ENCODE results near the gene AOC3. TPM values are rescaled to one million over a fixed set of nuclear protein-coding genes. Genes with fewer than 3 reads are reported as not detected.

AOC3 gene
- total and polyA plus RNA-seq, 2 donors (not counting 3 experiments of a cell fraction or from before 2014, with no cell fraction given) = 0.11 to 0.27 TPM

DNA sequence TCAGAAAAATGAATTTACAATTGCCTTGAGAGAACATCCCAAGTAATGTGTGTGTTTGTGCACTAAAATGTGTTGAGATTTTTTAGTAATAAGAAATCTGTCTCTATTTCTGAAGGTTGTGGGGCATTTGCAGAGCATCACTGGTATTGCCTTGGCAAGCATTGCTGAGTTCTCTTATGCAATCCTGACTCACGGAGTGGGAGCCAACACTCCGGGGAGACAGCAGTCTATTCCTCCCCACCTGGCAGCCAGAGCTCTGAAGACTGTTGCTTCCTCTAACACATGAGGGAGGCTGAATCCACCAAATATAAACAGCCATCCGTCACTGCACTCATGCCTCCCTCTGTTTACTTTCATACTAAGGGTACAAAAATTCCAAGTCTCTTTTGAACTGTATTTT is 41.7 kb upstream of the AOC3 start:
- no TSS peak for BruUV-seq (replicated peaks)
- Histone ChIP-seq H3K79me2 (ENCODE audit: control insufficient read depth, insufficient read depth, low read length) (no peaks in the 10 kb centered on the region), H3K9me1 (replicated peaks; ENCODE audit: control insufficient read depth, extremely low read depth, insufficient read depth, low read length) (no peaks in the 10 kb centered on the region), H3K36me3 (ENCODE audit: control insufficient read depth in 2 of 2, extremely low read depth in 1 of 2, insufficient read depth in 2 of 2, low read length in 2 of 2) (peaks cover 13 to 16% of the 10 kb centered on the region in 2 experiments), H3K9ac (replicated peaks; ENCODE audit: extremely low read depth, insufficient read depth, low read length) (no peak overlapping the region), H4K20me1 (replicated peaks; ENCODE audit: control insufficient read depth, extremely low read depth, insufficient read depth, low read length) (no peaks in the 10 kb centered on the region), H3K27ac (ENCODE audit: insufficient read depth, low read depth, low read length) (no peak overlapping the region), H3K9me3 (replicated peaks; ENCODE audit: control insufficient read depth, insufficient read depth, low read length) (no peaks in the 10 kb centered on the region), H3K4me1 (ENCODE audit: control insufficient read depth, extremely low read depth, insufficient read depth, low read length) (peaks cover 3% of the 10 kb centered on the region), H3K4me2 (ENCODE audit: insufficient read depth, low read length) (no peak overlapping the region), H2AFZ (ENCODE audit: low read depth, low read length) (no peak overlapping the region), H3K4me3 (replicated peaks in 1 of 3; ENCODE audit: insufficient read depth in 1 of 3, low read depth in 1 of 3, low read length in 3 of 3) (no peak overlapping the region), H3K27me3 (ENCODE audit: control insufficient read depth in 2 of 2, insufficient read depth in 2 of 2, low read length in 2 of 2) (no peaks in the 10 kb centered on the region)
- DNase-seq (ENCODE audit: low read depth, low spot score) (no peak), FAIRE-seq (no peak)
- CTCF ChIA-PET = interaction anchor here (1.0 to 1.3 kb wide), 3 partner anchors 9 to 46 kb away, joined by 3 to 5 read pairs (median 4); partner anchors contain the start of gene BECN1
- intact Hi-C loops (cut with micrococcal nuclease) = no loop called here
- POLR2A ChIA-PET = no interaction called here
- TF ChIP-seq FOS (IDR thresholded peaks at IDR 0.05; ENCODE audit: borderline replicate concordance, insufficient read depth, low read length) (no peak), EZH2 (IDR thresholded peaks at IDR 0.05; ENCODE audit: borderline replicate concordance, low read depth, low read length, severe bottlenecking) (no peak)
- dilution Hi-C loops (cut with MboI; ENCODE audit: extremely low pct_ligation_motif_present, low sequenced_read_pairs) = no loop called here

DNA sequence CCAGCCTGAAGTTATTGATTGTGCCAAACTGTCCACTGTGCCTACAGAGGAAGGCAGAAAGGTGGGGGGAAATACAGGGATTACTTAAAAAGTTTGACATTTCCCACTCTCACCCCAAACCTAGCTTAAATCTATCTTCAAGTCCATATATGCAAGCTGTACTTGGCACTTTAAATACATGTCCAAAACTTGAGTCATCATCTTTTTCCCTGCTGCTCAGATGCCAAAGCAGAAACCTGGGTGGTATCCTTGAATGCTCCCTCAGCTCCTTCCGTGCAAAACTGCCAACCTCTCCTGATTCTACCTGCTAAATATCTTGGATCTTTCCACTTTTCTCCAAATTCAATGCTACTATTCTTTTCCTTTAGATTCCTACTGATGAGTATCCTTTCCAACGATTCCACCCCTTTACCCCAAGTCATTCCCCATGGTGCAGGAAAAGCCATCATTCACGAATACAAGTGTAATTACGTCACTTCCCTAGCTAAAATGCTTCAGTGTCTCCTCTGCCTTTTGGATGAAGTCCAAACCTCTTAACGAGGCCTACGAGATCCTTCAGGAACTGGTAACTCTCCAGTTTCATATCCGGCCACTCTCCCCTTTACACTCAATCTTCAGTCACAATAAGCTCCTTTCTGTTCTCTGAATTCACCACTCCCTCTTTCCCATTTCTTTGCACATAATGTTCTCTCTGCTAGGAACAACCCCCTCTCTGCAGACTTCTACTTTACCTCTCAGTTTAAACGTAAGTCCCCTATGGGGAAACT is 36.2 kb upstream of the AOC3 start:
- H3K36me3 ChIP-seq (ENCODE audit: control insufficient read depth in 2 of 2, extremely low read depth in 1 of 2, insufficient read depth in 2 of 2, low read length in 2 of 2) = peaks cover 24 to 28% of the 10 kb centered on the region in 2 experiments
- peak; percentile 63 for DNase-seq (ENCODE audit: low read depth, low spot score)
- H3K4me2 ChIP-seq (ENCODE audit: insufficient read depth, low read length) = peak overlapping the region; percentile 20
- no peaks in the 10 kb centered on the region for H3K79me2 ChIP-seq (ENCODE audit: control insufficient read depth, insufficient read depth, low read length)
- ChIA-PET CTCF (interaction anchor here (0.8 to 2.8 kb wide), 12 partner anchors 8 to 237 kb away, joined by 3 to 43 read pairs (median 6); partner anchors contain the start of genes BECN1, PSMC3IP, RPL27 and VPS25), POLR2A (interaction anchor here (2.4 kb wide), 1 partner anchor 10 kb away, joined by 10 read pairs; the partner anchor contains the start of gene BECN1)
- TF ChIP-seq, protein P1, sequence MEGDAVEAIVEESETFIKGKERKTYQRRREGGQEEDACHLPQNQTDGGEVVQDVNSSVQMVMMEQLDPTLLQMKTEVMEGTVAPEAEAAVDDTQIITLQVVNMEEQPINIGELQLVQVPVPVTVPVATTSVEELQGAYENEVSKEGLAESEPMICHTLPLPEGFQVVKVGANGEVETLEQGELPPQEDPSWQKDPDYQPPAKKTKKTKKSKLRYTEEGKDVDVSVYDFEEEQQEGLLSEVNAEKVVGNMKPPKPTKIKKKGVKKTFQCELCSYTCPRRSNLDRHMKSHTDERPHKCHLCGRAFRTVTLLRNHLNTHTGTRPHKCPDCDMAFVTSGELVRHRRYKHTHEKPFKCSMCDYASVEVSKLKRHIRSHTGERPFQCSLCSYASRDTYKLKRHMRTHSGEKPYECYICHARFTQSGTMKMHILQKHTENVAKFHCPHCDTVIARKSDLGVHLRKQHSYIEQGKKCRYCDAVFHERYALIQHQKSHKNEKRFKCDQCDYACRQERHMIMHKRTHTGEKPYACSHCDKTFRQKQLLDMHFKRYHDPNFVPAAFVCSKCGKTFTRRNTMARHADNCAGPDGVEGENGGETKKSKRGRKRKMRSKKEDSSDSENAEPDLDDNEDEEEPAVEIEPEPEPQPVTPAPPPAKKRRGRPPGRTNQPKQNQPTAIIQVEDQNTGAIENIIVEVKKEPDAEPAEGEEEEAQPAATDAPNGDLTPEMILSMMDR (IDR thresholded peaks at IDR 0.05; ENCODE audit: extremely low read depth in 1 of 2, insufficient read depth in 1 of 2, low read depth in 1 of 2, low read length in 2 of 2) = no peak
- no peak for TF ChIP-seq MYC (IDR thresholded peaks at IDR 0.05; ENCODE audit: low read depth, low read length)
- no peak for TF ChIP-seq GATA2 (IDR thresholded peaks at IDR 0.05; ENCODE audit: insufficient read depth, insufficient read length, low read depth, low read length)
- TF ChIP-seq FOS (IDR thresholded peaks at IDR 0.05; ENCODE audit: borderline replicate concordance, insufficient read depth, low read length) = peak; percentile 16
- peak; percentile 40 for TF ChIP-seq POLR2AphosphoS5 (IDR thresholded peaks at IDR 0.05; ENCODE audit: insufficient read depth, low read depth, low read length)
- TF ChIP-seq JUN (IDR thresholded peaks at IDR 0.05; ENCODE audit: borderline replicate concordance, insufficient read depth, insufficient read length, low read depth) = peak; percentile 67
- peak; percentile 82 for FAIRE-seq
- H4K20me1 ChIP-seq (replicated peaks; ENCODE audit: control insufficient read depth, extremely low read depth, insufficient read depth, low read length) = no peaks in the 10 kb centered on the region
- no peaks in the 10 kb centered on the region for H3K9me1 ChIP-seq (replicated peaks; ENCODE audit: control insufficient read depth, extremely low read depth, insufficient read depth, low read length)
- H3K9ac ChIP-seq (replicated peaks; ENCODE audit: extremely low read depth, insufficient read depth, low read length) = peak overlapping the region; percentile 10
- dilution Hi-C loops (cut with MboI; ENCODE audit: extremely low pct_ligation_motif_present, low sequenced_read_pairs) (loop anchor here (10.0 kb wide), 1 partner anchor 210 kb away; the partner anchor contains the start of genes RETREG3 and TUBG1), intact Hi-C loops (cut with micrococcal nuclease) (no loop called here)
- H3K27me3 ChIP-seq (ENCODE audit: control insufficient read depth in 2 of 2, insufficient read depth in 2 of 2, low read length in 2 of 2) = no peaks in the 10 kb centered on the region
- H3K4me1 ChIP-seq (ENCODE audit: control insufficient read depth, extremely low read depth, insufficient read depth, low read length) = peaks cover 20% of the 10 kb centered on the region
- no peak overlapping the region for H2AFZ ChIP-seq (ENCODE audit: low read depth, low read length)
- no peak overlapping the region for H3K4me3 ChIP-seq (replicated peaks in 1 of 3; ENCODE audit: insufficient read depth in 1 of 3, low read depth in 1 of 3, low read length in 3 of 3)
- BruUV-seq (replicated peaks) = no TSS peak
- H3K27ac ChIP-seq (ENCODE audit: insufficient read depth, low read depth, low read length) = peak overlapping the region; percentile 41
- no peaks in the 10 kb centered on the region for H3K9me3 ChIP-seq (replicated peaks; ENCODE audit: control insufficient read depth, insufficient read depth, low read length)

Data from endothelial cell of umbilical vein (primary cell).